A673 (cell line): ENCODE results near the gene NPFF. TPM values are rescaled to one million over a fixed set of nuclear protein-coding genes. Genes with fewer than 3 reads are reported as not detected.

Source experiments
- BruUV-seq: library from RNA; stranded (reverse); fragments of 400-500 nt; replicated peaks from 2 replicates; lab custom pipeline; 2021; lab: Mats Ljungman, UMichigan
- CTCF ChIA-PET: fragments of 300-600 bp; sonication (Branson Sonifier 250); formaldehyde crosslinking; loops from one replicate; lab custom pipeline; 2022; ENCODE audit warnings: antibody characterized with exemption; lab: Charles Lee
- POLR2A ChIA-PET: fragments of 300-600 bp; sonication (Branson Sonifier 250); formaldehyde crosslinking; loops from one replicate; lab custom pipeline; 2022; ENCODE audit warnings: antibody characterized with exemption; ENCODE audit not compliant: low non-redundant PET; lab: Charles Lee
- DNase-seq: peaks from one replicate; pipeline ENCODE4 v3.0.0-alpha.2; 2015; ENCODE audit warnings: low spot score
- H3K27ac ChIP-seq: fragments of 200-600 bp; sonication (generic); 2 replicates; pipeline ENCODE4 v1.5.1; 2016; ENCODE audit warnings: mixed run types, low read depth, mild to moderate bottlenecking, mixed read lengths, antibody characterized with exemption, low read length; ENCODE audit not compliant: poor library complexity, severe bottlenecking
- H3K27me3 ChIP-seq: fragments of 200-600 bp; sonication (generic); replicated peaks from 2 replicates; pipeline ENCODE4 v1.6.1; 2017; ENCODE audit warnings: mixed run types, low read depth, mild to moderate bottlenecking, mixed read lengths, antibody characterized with exemption, low read length; ENCODE audit not compliant: insufficient read depth, poor library complexity
- H3K36me3 ChIP-seq: fragments of 200-600 bp; sonication (generic); 2 replicates; pipeline ENCODE4 v1.6.1; 2016; ENCODE audit warnings: mixed run types, mild to moderate bottlenecking, mixed read lengths, antibody characterized with exemption, low read length; ENCODE audit not compliant: insufficient read depth, poor library complexity, severe bottlenecking
- H3K4me1 ChIP-seq: fragments of 200-600 bp; sonication (generic); 2 replicates; pipeline ENCODE4 v1.6.1; 2017; ENCODE audit warnings: mixed run types, mild to moderate bottlenecking, mixed read lengths, antibody characterized with exemption, low read length; ENCODE audit not compliant: insufficient read depth, poor library complexity, severe bottlenecking
- H3K4me3 ChIP-seq: fragments of 200-600 bp; sonication (generic); 2 replicates; pipeline ENCODE4 v1.5.1; 2016; ENCODE audit warnings: low read depth, mixed run types, mild to moderate bottlenecking, mixed read lengths, low read length; ENCODE audit not compliant: poor library complexity, severe bottlenecking
- H3K9me3 ChIP-seq: fragments of 200-600 bp; sonication (generic); 2 replicates; pipeline ENCODE4 v1.6.1; 2016; ENCODE audit warnings: mixed run types, low read depth, mild to moderate bottlenecking, mixed read lengths, antibody characterized with exemption, low read length; ENCODE audit not compliant: poor library complexity, severe bottlenecking
- EZH2 ChIP-seq: fragments of 200-600 bp; sonication (generic); IDR thresholded peaks from 2 replicates; pipeline ENCODE4 v1.6.1; 2017; ENCODE audit warnings: borderline replicate concordance, low read depth, mild to moderate bottlenecking, mixed read lengths, antibody characterized with exemption, low read length; ENCODE audit not compliant: poor library complexity, severe bottlenecking
- intact Hi-C: fragments of 100-400 bp; cut with micrococcal nuclease; formaldehyde crosslinking; loops from one replicate; pipeline ENCODE4 v1.10.0; 2022; ENCODE audit not compliant: unreplicated experiment
- total RNA-seq: library from RNA; stranded (reverse); gene quantifications from 2 replicates; pipeline ENCODE4 v1.2.3, GENCODE V29; 2021
- TF ChIP-seq, protein P1 (sequence below): fragments of 300-800, 200-600 bp; sonication (generic); conservative IDR thresholded peaks from 2 replicates; pipeline ENCODE4 v1.5.1; 2017; ENCODE audit warnings: low read depth, mild to moderate bottlenecking, antibody characterized with exemption, low read length, moderate library complexity, mixed read lengths

NPFF gene
- total RNA-seq, 1 experiment from 2014 or later: not detected

DNA sequence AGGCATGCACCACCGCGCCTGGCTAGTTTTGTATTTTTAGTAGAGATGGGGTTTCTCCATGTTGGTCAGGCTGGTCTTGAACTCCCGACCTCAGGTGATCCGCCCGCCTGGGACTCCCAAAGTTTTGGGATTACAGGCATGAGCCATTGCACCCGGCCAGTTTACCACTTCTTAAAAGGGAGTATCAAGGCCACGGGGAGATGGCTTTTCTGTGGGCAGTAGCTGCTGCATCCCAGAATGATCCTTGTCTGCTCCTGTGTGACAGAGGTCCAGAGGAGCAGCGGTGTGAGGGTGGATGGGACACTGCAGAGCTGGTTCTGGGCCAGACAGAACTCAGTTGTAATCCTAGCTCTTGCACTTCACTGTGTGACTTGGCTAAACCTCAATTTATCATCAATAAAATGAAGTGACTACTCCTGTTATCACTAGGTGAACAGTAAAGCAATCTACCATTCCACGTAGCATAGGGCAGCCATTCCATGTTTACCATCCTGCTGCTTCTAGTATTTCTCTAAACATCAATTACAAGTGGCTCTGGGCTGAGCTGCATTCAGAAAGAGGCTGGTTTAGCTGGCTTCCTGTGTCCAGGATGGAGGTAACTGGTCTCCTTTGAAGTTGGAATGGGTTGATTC lies 3.0 kb upstream of the NPFF start:
- H3K27ac ChIP-seq: no peak overlapping the region
- intact Hi-C loops: no loop called here
- no peak overlapping the region for H3K4me3 ChIP-seq
- no peak for DNase-seq
- H3K9me3 ChIP-seq: no peaks in the 10 kb centered on the region
- no peaks in the 10 kb centered on the region for H3K4me1 ChIP-seq
- H3K36me3 ChIP-seq: peaks cover 36% of the 10 kb centered on the region
- H3K27me3 ChIP-seq: no peaks in the 10 kb centered on the region
- ChIA-PET CTCF (interaction anchor here (0.6 kb wide), 1 partner anchor 99 kb away, joined by 3 read pairs; no protein-coding TSS in a partner anchor), POLR2A (no interaction called here)
- TF ChIP-seq, protein P1, sequence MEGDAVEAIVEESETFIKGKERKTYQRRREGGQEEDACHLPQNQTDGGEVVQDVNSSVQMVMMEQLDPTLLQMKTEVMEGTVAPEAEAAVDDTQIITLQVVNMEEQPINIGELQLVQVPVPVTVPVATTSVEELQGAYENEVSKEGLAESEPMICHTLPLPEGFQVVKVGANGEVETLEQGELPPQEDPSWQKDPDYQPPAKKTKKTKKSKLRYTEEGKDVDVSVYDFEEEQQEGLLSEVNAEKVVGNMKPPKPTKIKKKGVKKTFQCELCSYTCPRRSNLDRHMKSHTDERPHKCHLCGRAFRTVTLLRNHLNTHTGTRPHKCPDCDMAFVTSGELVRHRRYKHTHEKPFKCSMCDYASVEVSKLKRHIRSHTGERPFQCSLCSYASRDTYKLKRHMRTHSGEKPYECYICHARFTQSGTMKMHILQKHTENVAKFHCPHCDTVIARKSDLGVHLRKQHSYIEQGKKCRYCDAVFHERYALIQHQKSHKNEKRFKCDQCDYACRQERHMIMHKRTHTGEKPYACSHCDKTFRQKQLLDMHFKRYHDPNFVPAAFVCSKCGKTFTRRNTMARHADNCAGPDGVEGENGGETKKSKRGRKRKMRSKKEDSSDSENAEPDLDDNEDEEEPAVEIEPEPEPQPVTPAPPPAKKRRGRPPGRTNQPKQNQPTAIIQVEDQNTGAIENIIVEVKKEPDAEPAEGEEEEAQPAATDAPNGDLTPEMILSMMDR: no peak
- no peak for TF ChIP-seq EZH2
- no TSS peak for BruUV-seq

DNA sequence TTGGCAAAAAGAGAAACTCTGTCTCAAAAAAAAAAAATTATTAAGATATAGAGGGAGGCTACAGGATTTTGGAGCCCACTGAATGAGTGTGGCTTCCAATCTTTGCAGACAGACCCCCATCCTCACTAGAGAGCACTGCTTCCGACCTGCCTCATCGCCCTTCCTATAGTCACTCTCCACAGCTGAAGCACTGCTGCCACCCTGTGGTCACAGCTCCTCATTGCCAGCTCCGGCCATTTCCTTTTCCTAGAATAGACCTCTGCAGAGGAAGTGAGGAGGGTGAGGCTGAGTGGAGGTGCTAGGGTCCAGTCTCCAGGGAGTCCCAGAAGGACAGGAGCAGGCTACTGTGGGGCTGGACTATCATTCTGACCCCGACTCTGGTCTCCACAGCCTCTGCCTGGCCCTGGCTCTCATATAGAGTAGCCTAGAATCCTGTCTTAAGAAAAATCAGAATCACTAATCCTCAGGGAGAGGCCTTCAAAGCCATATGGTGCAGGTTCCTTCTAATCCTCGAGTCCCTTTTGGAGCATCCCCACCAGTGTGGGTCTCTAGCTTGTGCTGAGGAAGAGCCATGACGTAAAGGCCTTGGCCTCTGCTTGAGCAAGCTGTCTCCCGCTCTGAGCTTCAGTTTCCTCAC lies 1.4 kb upstream of the NPFF start:
- Histone ChIP-seq H3K27me3 (no peaks in the 10 kb centered on the region), H3K4me3 (no peak overlapping the region), H3K9me3 (no peaks in the 10 kb centered on the region), H3K27ac (no peak overlapping the region), H3K36me3 (peaks cover 42% of the 10 kb centered on the region), H3K4me1 (peaks cover 3% of the 10 kb centered on the region)
- intact Hi-C loops: loop anchor here (1.0 to 10.0 kb wide), 4 partner anchors 156 to 766 kb away; no protein-coding TSS in a partner anchor
- ChIA-PET CTCF (interaction anchor here (0.6 to 1.4 kb wide), 14 partner anchors 25 to 444 kb away, joined by 3 to 9 read pairs (median 4); partner anchors contain the start of gene SP1), POLR2A (interaction anchor here (0.5 to 0.7 kb wide), 4 partner anchors 12 to 274 kb away, joined by 3 to 6 read pairs (median 3); no protein-coding TSS in a partner anchor)
- BruUV-seq: no TSS peak
- TF ChIP-seq, protein P1: peak; percentile 96
- no peak for TF ChIP-seq EZH2
- peak; percentile 89 for DNase-seq

DNA sequence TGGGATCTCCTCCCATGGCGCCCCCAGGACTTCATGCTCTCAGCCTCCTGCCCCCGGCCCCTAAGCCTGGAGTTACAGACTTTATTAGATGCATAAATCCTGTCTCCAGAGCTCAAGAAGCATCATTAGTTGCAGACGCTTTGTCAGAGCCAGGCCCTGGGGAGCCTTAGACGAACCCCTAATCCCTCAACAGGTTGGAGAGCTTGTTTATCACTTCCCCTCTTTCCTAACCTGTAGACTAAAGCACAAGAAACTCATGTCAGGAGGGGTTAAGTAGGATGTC lies 260 bp upstream of the NPFF start:
- no peak for DNase-seq
- Histone ChIP-seq H3K36me3 (peaks cover 43% of the 10 kb centered on the region), H3K9me3 (no peaks in the 10 kb centered on the region), H3K4me3 (no peak overlapping the region), H3K27ac (no peak overlapping the region), H3K4me1 (peaks cover 14% of the 10 kb centered on the region), H3K27me3 (no peaks in the 10 kb centered on the region)
- POLR2A ChIA-PET: no interaction called here
- CTCF ChIA-PET: no interaction called here
- intact Hi-C loops: loop anchor here (10.0 kb wide), 1 partner anchor 767 kb away; no protein-coding TSS in a partner anchor
- TF ChIP-seq, protein P1: no peak
- TF ChIP-seq EZH2: no peak
- BruUV-seq: no TSS peak
